K562 (cell line): ENCODE measurements around the gene DENND5B. TPM values are rescaled to one million over a fixed set of nuclear protein-coding genes. Genes with fewer than 3 reads are reported as not detected.

Source experiments
- ATAC-seq: fragments of 200-7000 bp; cut with Tn5 transposase; 3 replicates; pipeline ENCODE4 v1.9.1; 2020; ENCODE audit warnings: moderate library complexity
- BruUV-seq: library from RNA; stranded (reverse); fragments of 400-500 nt; replicated peaks from 2 replicates; lab custom pipeline; 2021; lab: Mats Ljungman, UMichigan
- CTCF ChIA-PET: fragments of 300-600 bp; formaldehyde crosslinking; extraction: SDS; loops from one replicate; lab custom pipeline; 2021; ENCODE audit warnings: low intra/inter-chr PET ratio; lab: Yijun Ruan, JAX
- POLR2A ChIA-PET: fragments of 300-600, 350-650 bp; sonication (Branson Sonifier 250); formaldehyde crosslinking; extraction: SDS; loops from one replicate; lab custom pipeline; 2021; ENCODE audit warnings: antibody characterized with exemption, inconsistent platforms; lab: Yijun Ruan, JAX
- DNase-seq, 4 experiments: peaks; one replicate each; pipeline versions ENCODE4 v3.0.0 to v3.0.0-alpha.2; 2011 to 2018; ENCODE audit warnings: low spot score in 3 of 4, mixed read lengths in 3 of 4; ENCODE audit errors: extremely low read depth in 1 of 4
- FAIRE-seq: peaks from 2 replicates; lab custom pipeline; 2011; peaks lifted over from hg19 to GRCh38; lab: Jason Lieb, UNC
- H2AFZ ChIP-seq: 2 replicates; pipeline ENCODE4 v1.6.0; 2011; ENCODE audit warnings: low read depth, low read length, control low read depth, inconsistent platforms
- H3K27ac ChIP-seq: fragments of 200-600 bp; 3 replicates; pipeline ENCODE4 v1.8.0; 2011; ENCODE audit warnings: low read depth, mild to moderate bottlenecking, control low read depth, inconsistent platforms, low read length, moderate library complexity, mixed read lengths; ENCODE audit errors: extremely low read depth
- H3K27me3 ChIP-seq, 2 experiments: fragments of 300-600 bp in 1 of 2; 2 replicates in 1 of 2; 3 replicates in 1 of 2; pipeline versions ENCODE4 v1.6.0 to v1.8.0; 2011; ENCODE audit warnings: inconsistent platforms in 2 of 2, low read length in 2 of 2, mild to moderate bottlenecking in 1 of 2, mixed read lengths in 1 of 2, moderate library complexity in 1 of 2; ENCODE audit not compliant: control insufficient read depth in 2 of 2, insufficient read depth in 2 of 2
- H3K36me3 ChIP-seq: fragments of 300-600 bp; 3 replicates; pipeline ENCODE4 v1.8.0; 2011; ENCODE audit warnings: mild to moderate bottlenecking, low read length, inconsistent platforms; ENCODE audit not compliant: control insufficient read depth, insufficient read depth
- H3K4me1 ChIP-seq, 2 experiments: fragments of 200-600 bp in 1 of 2; replicated peaks in 1 of 2; 2 replicates in 1 of 2; 3 replicates in 1 of 2; pipeline versions ENCODE4 v1.5.1 to v1.8.0; 2011; ENCODE audit warnings: inconsistent platforms in 2 of 2, low read length in 2 of 2, mild to moderate bottlenecking in 1 of 2, mixed read lengths in 1 of 2, moderate library complexity in 1 of 2; ENCODE audit not compliant: control insufficient read depth in 2 of 2, insufficient read depth in 2 of 2
- H3K4me2 ChIP-seq: 2 replicates; pipeline ENCODE4 v1.6.1; 2011; ENCODE audit warnings: low read length, control low read depth, inconsistent platforms, mixed read lengths; ENCODE audit not compliant: insufficient read depth
- H3K4me3 ChIP-seq: fragments of 200-600 bp; sonication (generic), shearing (Covaris generic); 2 replicates; pipeline ENCODE4 v1.5.1; 2016; ENCODE audit warnings: control low read depth, inconsistent platforms
- H3K79me2 ChIP-seq: fragments of 200-600 bp; 3 replicates; pipeline ENCODE4 v1.8.0; 2011; ENCODE audit warnings: low read length, inconsistent platforms; ENCODE audit not compliant: control insufficient read depth, insufficient read depth
- H3K9ac ChIP-seq, 2 experiments: 2 replicates each; pipeline versions ENCODE4 v1.6.0 to v1.6.1; 2011; ENCODE audit warnings: low read depth in 2 of 2, low read length in 2 of 2, control low read depth in 1 of 2, inconsistent platforms in 1 of 2, mild to moderate bottlenecking in 1 of 2, mixed read lengths in 1 of 2; ENCODE audit not compliant: insufficient read depth in 1 of 2
- H3K9me1 ChIP-seq: one replicate; pipeline ENCODE4 v1.6.0; 2011; ENCODE audit warnings: inconsistent platforms, mild to moderate bottlenecking, low read length, moderate library complexity; ENCODE audit not compliant: control insufficient read depth, insufficient read depth
- H3K9me3 ChIP-seq: replicated peaks from 2 replicates; pipeline ENCODE4 v1.5.1; 2011; ENCODE audit warnings: low read depth, low read length, inconsistent platforms; ENCODE audit not compliant: control insufficient read depth, insufficient read depth
- H4K20me1 ChIP-seq: replicated peaks from 2 replicates; pipeline ENCODE4 v1.6.1; 2011; ENCODE audit warnings: low read length, inconsistent platforms, mixed read lengths; ENCODE audit not compliant: control insufficient read depth, insufficient read depth
- DNMT1 ChIP-seq: fragments of 450-650 bp; IDR thresholded peaks from 2 replicates; pipeline ENCODE4 v1.6.1; 2016; ENCODE audit warnings: antibody characterized with exemption, mild to moderate bottlenecking
- E2F6 ChIP-seq, 2 experiments: IDR thresholded peaks; 2 replicates each; pipeline ENCODE4 v1.6.1; 2011; ENCODE audit warnings: borderline replicate concordance in 1 of 2, control low read depth in 1 of 2, low read depth in 1 of 2, low read length in 1 of 2, mild to moderate bottlenecking in 1 of 2, mixed read lengths in 1 of 2, moderate library complexity in 1 of 2; ENCODE audit not compliant: insufficient read depth in 1 of 2, insufficient read length in 1 of 2, poor library complexity in 1 of 2, severe bottlenecking in 1 of 2; ENCODE audit errors: extremely low read depth in 1 of 2
- FOXJ2 ChIP-seq: fragments of 200-800 bp; sonication (Bioruptor generic); IDR thresholded peaks from 2 replicates; pipeline ENCODE4 v1.6.1; 2016; ENCODE audit warnings: missing genetic modification characterization, missing compliant biosample characterization
- FUS ChIP-seq: fragments of 200-400 bp; formaldehyde crosslinking; optimal IDR thresholded peaks from 2 replicates; pipeline ENCODE3; 2017; ENCODE audit warnings: low read depth, low read length
- HOMEZ ChIP-seq: fragments of 250-450 bp; sonication (Bioruptor Pico); IDR thresholded peaks from 2 replicates; pipeline ENCODE4 v1.4.0; 2020; ENCODE audit warnings: mild to moderate bottlenecking, moderate library complexity
- TEAD2 ChIP-seq: fragments of 450-650 bp; IDR thresholded peaks from 2 replicates; pipeline ENCODE4 v1.6.1; 2016; ENCODE audit warnings: missing genetic modification characterization, control low read depth, missing compliant biosample characterization
- YBX1 ChIP-seq: fragments of 450-650 bp; IDR thresholded peaks from 2 replicates; pipeline ENCODE4 v1.7.1; 2016; ENCODE audit warnings: mild to moderate bottlenecking
- ZBTB1 ChIP-seq: sonication (generic); formaldehyde crosslinking; IDR thresholded peaks from 2 replicates; pipeline ENCODE4 v1.8.1; 2023; ENCODE audit warnings: missing genetic modification reagents, low read depth, mild to moderate bottlenecking, borderline replicate concordance
- ZNF274 ChIP-seq: IDR thresholded peaks from 2 replicates; pipeline ENCODE4 v1.6.1; 2011; ENCODE audit warnings: low read depth, mild to moderate bottlenecking, low read length, moderate library complexity, borderline replicate concordance
- WGBS: fragments of 100-300 bp; shearing (Covaris generic); methylation state at CpG from one replicate; pipeline ENCODE4 v1.1.6; 2016; ENCODE audit warnings: low coverage, mixed read lengths; ENCODE audit not compliant: insufficient coverage; ENCODE audit errors: missing lambda C conversion rate; 5-methylcytosine and 5-hydroxymethylcytosine counted together
- in situ Hi-C: fragments of 300-500 bp; cut with MboI; formaldehyde crosslinking; loops from 4 replicates; pipeline ENCODE4 v1.15.0; 2018; ENCODE audit warnings: inconsistent platforms, mixed read lengths
- intact Hi-C: fragments of 100-400 bp; cut with micrococcal nuclease; formaldehyde crosslinking; loops from 2 replicates; pipeline ENCODE4 v1.14.2; 2022
- polyA plus RNA-seq, 8 experiments: library from polyadenylated mRNA; depleted of rRNA in 4 of 8; stranded (reverse) in 5 of 8; unstranded in 3 of 8; fragments of >200 nt; fragmentation: Nextera tagmentation in 2 of 8; fragmentation: Illumina TruSeq in 1 of 8; extraction: Ambion mirVana in 2 of 8; extraction: Trizol in 1 of 8; gene quantifications; 2 replicates each; pipeline versions ENCODE4 v1.2.1 to v1.2.3, GENCODE V29; 2011 to 2014; ENCODE audit warnings: inconsistent platforms in 1 of 8, missing spikeins in 1 of 8
- total RNA-seq, 7 experiments: library from RNA; depleted of rRNA in 6 of 7; stranded (reverse); fragments of >200 nt in 6 of 7; fragmentation: Illumina TruSeq in 2 of 7; extraction: Trizol in 2 of 7; gene quantifications; 2 replicates each; pipeline versions ENCODE4 v1.2.1 to v1.2.3, GENCODE V29; 2011 to 2021; ENCODE audit warnings: low replicate concordance in 1 of 7

DENND5B gene
- total and polyA plus RNA-seq, 9 of the 15 experiments (the other 6 are each of a cell fraction or from before 2014, with no cell fraction given) = 0.99 to 6.0 (median 3.6) TPM

- TF ChIP-seq FUS (no peak), E2F6 (IDR thresholded peaks at IDR 0.05; ENCODE audit: borderline replicate concordance in 1 of 2, extremely low read depth in 1 of 2, insufficient read depth in 1 of 2, insufficient read length in 1 of 2, low read depth in 1 of 2, low read length in 1 of 2, poor library complexity in 1 of 2, severe bottlenecking in 1 of 2) (no peak), DNMT1 (no peak), FOXJ2 (no peak), ZBTB1 (no peak), ZNF274 (no peak), TEAD2 (tag) (no peak)
Observed at GRCh38 chr12:31562594-31563328, 28.2 kb downstream of the DENND5B start (continued).

GRCh38 chr12:31560516-31560915 lies 30.4 kb downstream of the DENND5B start:
- Histone ChIP-seq H3K79me2 (no peaks in the 10 kb centered on the region), H3K9me3 (no peaks in the 10 kb centered on the region), H3K4me3 (no peak overlapping the region), H4K20me1 (no peaks in the 10 kb centered on the region), H3K4me1 (no peaks in the 10 kb centered on the region), H3K27ac (no peak overlapping the region), H3K27me3 (peaks cover 0 to 2% of the 10 kb centered on the region in 2 experiments; a peak in 1 of 5 replicates), H2AFZ (no peak overlapping the region), H3K4me2 (no peak overlapping the region), H3K9ac (no peak overlapping the region), H3K9me1 (no peaks in the 10 kb centered on the region), H3K36me3 (no peaks in the 10 kb centered on the region)
- BruUV-seq = no TSS peak
- 5% methylated on average over 2 of the region's 2 CpGs for WGBS
- POLR2A ChIA-PET = interaction anchor here (0.8 kb wide), 1 partner anchor 30 kb away, joined by 3 read pairs; no protein-coding TSS in a partner anchor
- CTCF ChIA-PET = no interaction called here
- in situ Hi-C loops (no loop called here), intact Hi-C loops (no loop called here)
- FAIRE-seq = no peak
- no peak for TF ChIP-seq HOMEZ (CRISPR knock-in tag)
- no peak for TF ChIP-seq YBX1
- ATAC-seq = no peak
- no peak for DNase-seq
